Pancreas (tissue), 10 donors: Measurements from ENCODE around the gene OR5H15. TPM values are rescaled to one million over a fixed set of nuclear protein-coding genes. Genes with fewer than 3 reads are reported as not detected.
"Not testable (repeated sequence)": the region's sequence is repeated elsewhere in the genome, so short reads cannot be mapped to it uniquely, and the experiment has no call there.

Experiments used
- ATAC-seq, 4 donors: fragments of 200-7000 bp; cut with Tn5 transposase; one replicate each; pipeline versions ENCODE4 v1.8.0 to v1.9.1; 2020; ENCODE audit warnings: mild to moderate bottlenecking in 4 of 4, moderate library complexity in 4 of 4
- DNase-seq, 6 donors: peaks; one replicate each; pipeline ENCODE4 v3.0.0-alpha.2; 2020
- FAIRE-seq: peaks from 2 replicates; lab custom pipeline; 2012; peaks lifted over from hg19 to GRCh38; lab: Jason Lieb, UNC
- H3K27ac ChIP-seq, 4 donors: fragments of 200-600 bp; sonication (generic); 1 replicate in 3 of 4; 2 replicates in 1 of 4; pipeline versions ENCODE4 v1.5.0 to v1.8.0; 2020
- H3K27me3 ChIP-seq, 4 donors: fragments of 200-600 bp; one replicate each; pipeline ENCODE4 v1.8.0; 2021
- H3K36me3 ChIP-seq, 3 donors: fragments of 200-600 bp; sonication (generic) in 1 of 3; one replicate each; pipeline versions ENCODE4 v1.5.0 to v1.8.0; 2020 to 2021
- H3K4me1 ChIP-seq, 3 donors: fragments of 200-600 bp; one replicate each; pipeline ENCODE4 v1.8.0; 2021
- H3K4me3 ChIP-seq, 4 donors: fragments of 200-600 bp; sonication (generic) in 2 of 4; one replicate each; pipeline versions ENCODE4 v1.5.0 to v1.8.0; 2020 to 2021
- H3K9me3 ChIP-seq, 4 donors: fragments of 200-600 bp; one replicate each; pipeline ENCODE4 v1.8.0; 2021
- WGBS, 2 donors: extraction: QIAGEN DNeasy Blood & Tissue Kit; methylation state at CpG; one replicate each; pipeline ENCODE4 v1.1.7; 2013; 5-methylcytosine and 5-hydroxymethylcytosine counted together
- intact Hi-C, 3 donors: fragments of 100-400 bp; cut with DNase I; formaldehyde crosslinking; loops; one replicate each; pipeline versions ENCODE4 v1.11.1 to v1.14.2; 2022
- polyA plus RNA-seq, 2 donors: library from polyadenylated mRNA; stranded (reverse); fragments of 200-250 nt; gene quantifications; one replicate each; pipeline ENCODE4 v1.2.3, GENCODE V29; 2013
- total RNA-seq, 6 donors: library from RNA; stranded (reverse); fragmentation: NEBNext Ultra II Directional in 4 of 6; extraction: Animal tissue kit (Norgen Biotek cat#: 25700) in 4 of 6; gene quantifications; one replicate each; pipeline versions ENCODE4 v1.2.1 to v1.2.4, GENCODE V29; 2021 to 2023
- TF ChIP-seq, protein P1 (sequence below), 4 donors: fragments of 200-600 bp; sonication (generic) in 3 of 4; IDR thresholded peaks; one replicate each; pipeline versions ENCODE4 v1.5.0 to v1.8.0; 2021; ENCODE audit warnings: antibody characterized with exemption in 4 of 4
- donor health status: healthy with polysubstance abuse.
- donor health status: DM: no; HTN: no; CAD: no; lungs with moderate emphysema.
- donor health status: DM: no; HTN: no; CAD: no.
- donor health status: control.
- donor health status: control.
- donor health status: Bipolar disorder and iron deficiency.
- donor health status: DM: yes; HTN: yes; CAD: no.
- donor health status: DM: no; HTN: no; CAD: no.
- donor health status: DM: no; HTN: no; CAD: no.
- donor health status: DM: yes; HTN: yes; CAD: no.

Gene OR5H15
- total and polyA plus RNA-seq, 8 donors: not detected

DNA sequence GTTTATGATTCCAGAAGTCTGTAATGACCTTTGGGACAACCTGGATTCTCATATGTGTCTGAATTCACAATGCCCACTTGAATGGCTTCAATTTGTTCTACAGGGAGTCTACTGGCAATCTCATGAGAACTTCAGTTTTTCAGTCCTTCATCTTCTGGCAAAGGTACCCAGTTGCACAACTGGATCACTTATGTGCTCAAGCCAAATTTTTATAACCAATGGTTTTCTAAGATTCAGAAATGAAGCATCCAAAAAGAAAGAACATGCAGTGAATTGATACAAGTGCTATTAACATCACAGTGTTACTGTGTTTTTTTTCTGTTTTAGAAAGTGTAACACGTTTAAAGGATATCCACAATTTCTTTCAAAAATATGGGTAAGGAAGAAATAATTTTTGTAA is 19.3 kb upstream of the OR5H15 start, which contains the start of gene OR5H14:
Gene OR5H14, plus strand, starts transcription at position 301 of the 400 bp plus-strand sequence. CDS start 1,907 bp downstream, outside the sequence.
- 30 to 33% methylated on average over 1 of the region's 1 CpG for WGBS, 2 donors
- Histone ChIP-seq H3K27ac (no peak within 1 kb of the TSS), H3K27me3 (no peaks in the 10 kb centered on the region), H3K9me3 (no peaks in the 10 kb centered on the region), H3K4me3 (no peak within 1 kb of the TSS), H3K36me3 (no peaks in the 10 kb centered on the region), H3K4me1 (no peaks in the 10 kb centered on the region)
- DNase-seq (no peak), ATAC-seq (no peak), FAIRE-seq (no peak)
- intact Hi-C loops: no loop called here
- TF ChIP-seq, protein P1, sequence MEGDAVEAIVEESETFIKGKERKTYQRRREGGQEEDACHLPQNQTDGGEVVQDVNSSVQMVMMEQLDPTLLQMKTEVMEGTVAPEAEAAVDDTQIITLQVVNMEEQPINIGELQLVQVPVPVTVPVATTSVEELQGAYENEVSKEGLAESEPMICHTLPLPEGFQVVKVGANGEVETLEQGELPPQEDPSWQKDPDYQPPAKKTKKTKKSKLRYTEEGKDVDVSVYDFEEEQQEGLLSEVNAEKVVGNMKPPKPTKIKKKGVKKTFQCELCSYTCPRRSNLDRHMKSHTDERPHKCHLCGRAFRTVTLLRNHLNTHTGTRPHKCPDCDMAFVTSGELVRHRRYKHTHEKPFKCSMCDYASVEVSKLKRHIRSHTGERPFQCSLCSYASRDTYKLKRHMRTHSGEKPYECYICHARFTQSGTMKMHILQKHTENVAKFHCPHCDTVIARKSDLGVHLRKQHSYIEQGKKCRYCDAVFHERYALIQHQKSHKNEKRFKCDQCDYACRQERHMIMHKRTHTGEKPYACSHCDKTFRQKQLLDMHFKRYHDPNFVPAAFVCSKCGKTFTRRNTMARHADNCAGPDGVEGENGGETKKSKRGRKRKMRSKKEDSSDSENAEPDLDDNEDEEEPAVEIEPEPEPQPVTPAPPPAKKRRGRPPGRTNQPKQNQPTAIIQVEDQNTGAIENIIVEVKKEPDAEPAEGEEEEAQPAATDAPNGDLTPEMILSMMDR (IDR thresholded peaks at IDR 0.05): no peak

DNA sequence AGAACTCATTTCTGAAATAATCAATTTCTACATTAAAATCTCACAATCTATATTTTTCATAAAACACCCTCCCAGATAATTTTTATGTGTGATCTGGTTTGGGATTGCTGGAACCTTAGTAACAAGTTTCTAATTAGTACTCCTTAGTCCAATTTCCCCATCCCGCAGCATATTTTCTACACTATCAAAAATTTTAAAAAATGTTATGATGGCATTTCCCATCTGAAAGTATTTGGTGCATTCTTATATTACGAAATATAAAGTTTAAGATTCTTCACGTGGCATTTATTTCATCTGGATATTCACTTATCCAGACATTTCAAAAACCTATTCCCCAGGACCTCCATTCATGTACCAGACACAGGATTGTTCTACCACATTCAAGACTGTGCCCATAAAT is 17.7 kb upstream of the OR5H15 start:
- 38 to 47% methylated on average over 3 of the region's 3 CpGs for WGBS, 2 donors

DNA sequence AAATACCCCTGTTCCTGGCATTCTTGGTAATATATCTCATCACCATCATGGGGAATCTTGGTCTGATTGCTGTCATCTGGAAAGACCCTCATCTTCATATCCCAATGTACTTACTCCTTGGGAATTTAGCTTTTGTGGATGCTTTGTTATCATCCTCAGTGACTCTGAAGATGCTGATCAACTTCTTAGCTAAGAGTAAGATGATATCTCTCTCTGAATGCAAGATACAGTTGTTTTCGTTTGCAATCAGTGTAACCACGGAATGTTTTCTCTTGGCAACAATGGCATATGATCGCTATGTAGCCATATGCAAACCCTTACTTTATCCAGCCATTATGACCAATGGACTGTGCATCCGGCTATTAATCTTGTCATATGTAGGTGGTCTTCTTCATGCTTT is 17.0 kb upstream of the OR5H15 start:
- H3K4me3 ChIP-seq, H3K9me3 ChIP-seq, H3K36me3 ChIP-seq, H3K4me1 ChIP-seq, H3K27ac ChIP-seq, FAIRE-seq, ATAC-seq, H3K27me3 ChIP-seq, intact Hi-C loops, DNase-seq: not testable (repeated sequence)
- WGBS, 2 donors: 54 to 59% methylated on average over 4 of the region's 4 CpGs

More for the DNA sequence above, 17.7 kb upstream of the OR5H15 start:
- Histone ChIP-seq H3K4me3 (no peak overlapping the region), H3K9me3 (no peaks in the 10 kb centered on the region), H3K27ac (no peak overlapping the region), H3K36me3 (no peaks in the 10 kb centered on the region), H3K4me1 (no peaks in the 10 kb centered on the region), H3K27me3 (no peaks in the 10 kb centered on the region)
- ATAC-seq: no peak
- TF ChIP-seq, protein P1 (IDR thresholded peaks at IDR 0.05): no peak
- no peak for DNase-seq
- intact Hi-C loops: no loop called here
- no peak for FAIRE-seq

DNA sequence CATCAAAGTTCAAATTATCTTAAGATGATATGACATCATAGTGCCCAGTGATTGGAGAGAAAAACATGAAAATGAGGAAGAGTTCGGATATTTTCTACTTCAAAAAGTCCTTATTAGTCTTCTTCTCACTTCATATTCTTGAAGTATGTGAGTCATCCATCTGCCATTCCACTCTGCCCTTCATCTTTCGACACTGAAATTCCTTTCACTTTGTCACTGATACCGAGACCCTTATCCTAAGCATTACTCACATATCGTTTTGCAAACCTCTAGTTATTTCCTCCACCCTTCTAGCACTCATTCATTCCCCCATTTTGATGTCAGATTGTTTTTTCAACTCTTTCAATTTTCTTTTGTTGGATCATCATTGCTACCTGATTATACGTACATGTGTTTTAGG is 15.3 kb upstream of the OR5H15 start:
- no peaks in the 10 kb centered on the region for H3K36me3 ChIP-seq
- TF ChIP-seq, protein P1 (IDR thresholded peaks at IDR 0.05): no peak
- H3K27ac ChIP-seq: no peak overlapping the region
- FAIRE-seq (no peak), DNase-seq (no peak), ATAC-seq (no peak)
- no peak overlapping the region for H3K4me3 ChIP-seq
- no peaks in the 10 kb centered on the region for H3K9me3 ChIP-seq
- intact Hi-C loops: no loop called here
- no peaks in the 10 kb centered on the region for H3K27me3 ChIP-seq
- 41 to 57% methylated on average over 5 of the region's 5 CpGs for WGBS, 2 donors
- H3K4me1 ChIP-seq: no peaks in the 10 kb centered on the region

DNA sequence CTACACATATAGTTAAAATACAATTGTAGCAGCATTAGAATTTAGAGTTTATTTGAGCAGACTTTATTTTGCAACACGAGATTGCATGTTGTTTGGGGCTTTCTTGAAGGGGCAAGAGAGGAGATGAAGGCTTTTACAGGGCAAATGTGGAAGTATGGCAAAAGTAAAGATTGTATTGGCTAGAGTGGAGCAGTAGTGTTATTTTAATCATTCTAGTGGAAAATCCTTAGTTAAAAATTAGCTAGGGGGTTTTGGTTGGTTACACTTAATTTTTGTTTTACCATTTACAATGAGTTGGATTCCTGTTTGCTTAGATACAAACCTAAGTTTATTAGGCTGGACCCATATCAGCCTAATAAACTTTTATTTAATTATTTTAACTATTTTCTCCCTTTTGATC is 4.6 kb downstream of the OR5H15 start:
- FAIRE-seq: no peak

More for the DNA sequence above, 4.6 kb downstream of the OR5H15 start:
- Histone ChIP-seq H3K27ac (no peak overlapping the region), H3K36me3 (no peaks in the 10 kb centered on the region), H3K4me3 (no peak overlapping the region), H3K27me3 (no peaks in the 10 kb centered on the region), H3K4me1 (no peaks in the 10 kb centered on the region), H3K9me3 (no peaks in the 10 kb centered on the region)
- intact Hi-C loops: no loop called here
- DNase-seq: no peak
- no peak for ATAC-seq
- 11 to 21% methylated on average over 1 of the region's 1 CpG for WGBS, 2 donors
- TF ChIP-seq, protein P1 (IDR thresholded peaks at IDR 0.05): no peak
